ENCODE data around the gene WDTC1.

Gene WDTC1

DNA sequence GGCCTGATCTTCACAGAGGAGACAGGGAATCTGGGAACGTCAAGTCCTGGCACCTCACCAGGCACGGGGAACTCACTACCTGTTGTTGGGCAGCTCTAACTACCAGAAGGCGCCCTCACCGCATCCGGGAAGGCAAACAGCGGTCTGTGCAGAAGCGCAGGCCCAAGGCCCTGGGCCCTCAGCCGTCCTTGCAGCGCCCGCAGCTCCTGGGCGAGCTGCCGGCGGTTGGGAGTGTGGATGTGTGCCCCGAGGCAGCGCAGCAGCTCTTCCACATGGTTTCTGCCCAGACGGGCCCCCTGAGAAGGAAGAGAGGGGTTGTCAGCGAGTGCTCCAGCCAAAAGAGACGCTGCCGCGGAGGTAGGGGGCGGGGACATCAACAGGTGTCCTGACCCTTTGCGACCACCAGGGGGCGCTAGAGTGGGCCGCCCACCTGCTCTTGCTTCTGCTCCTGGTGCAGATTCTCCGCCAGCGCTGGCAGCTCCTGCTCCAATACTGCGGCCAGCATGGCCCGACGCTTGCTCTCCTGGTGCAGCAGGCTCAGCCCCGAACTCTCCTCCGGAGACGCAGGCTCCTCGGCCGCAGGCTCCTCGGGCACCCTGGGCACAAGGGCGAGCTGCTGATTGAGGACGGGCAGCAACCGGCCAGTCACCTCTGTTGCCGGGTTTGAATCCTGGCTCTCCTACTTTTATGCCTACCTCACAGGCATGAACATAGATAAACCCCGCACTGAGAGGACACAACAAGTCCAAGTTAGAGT lies 123.0 kb downstream of the WDTC1 start:
- peak; percentile 80 for DNase-seq
